Endodermal cell (in vitro differentiated cells): Measurements from ENCODE around the gene POLR2L. TPM values are rescaled to one million over a fixed set of nuclear protein-coding genes. Genes with fewer than 3 reads are reported as not detected.

Experiments
- DNase-seq: peaks from one replicate; pipeline ENCODE4 v3.0.0-alpha.2; 2017
- H3K27ac ChIP-seq: 2 replicates; pipeline ENCODE4 v1.5.1; 2013; ENCODE audit warnings: mild to moderate bottlenecking, low read depth, low read length, moderate library complexity
- H3K27me3 ChIP-seq: 2 replicates; pipeline ENCODE4 v1.6.1; 2013; ENCODE audit warnings: mild to moderate bottlenecking, low read length, moderate library complexity; ENCODE audit not compliant: insufficient read depth, control insufficient read depth, poor library complexity, severe bottlenecking
- H3K36me3 ChIP-seq: 2 replicates; pipeline ENCODE4 v1.7.0; 2013; ENCODE audit warnings: mild to moderate bottlenecking, low read length, moderate library complexity; ENCODE audit not compliant: control insufficient read depth, insufficient read depth
- H3K4me1 ChIP-seq: one replicate; pipeline ENCODE4 v1.7.0; 2013; ENCODE audit warnings: low read length; ENCODE audit not compliant: control insufficient read depth, insufficient read depth
- H3K4me3 ChIP-seq: 2 replicates; pipeline ENCODE4 v1.5.1; 2013; ENCODE audit warnings: mild to moderate bottlenecking, low read length, moderate library complexity
- H3K9ac ChIP-seq: 2 replicates; pipeline ENCODE4 v1.6.1; 2013; ENCODE audit warnings: mild to moderate bottlenecking, low read length, moderate library complexity; ENCODE audit not compliant: poor library complexity, severe bottlenecking; ENCODE audit errors: extremely low read depth
- H3K9me3 ChIP-seq: 2 replicates; pipeline ENCODE4 v1.6.1; 2013; ENCODE audit warnings: mild to moderate bottlenecking, low read length, moderate library complexity; ENCODE audit not compliant: control insufficient read depth
- H3K27ac Mint-ChIP-seq: 2 replicates; pipeline ENCODE4 v1.8.0; 2020; ENCODE audit warnings: mixed read lengths
- H3K27me3 Mint-ChIP-seq: 2 replicates; pipeline ENCODE4 v1.8.0; 2021; ENCODE audit warnings: mild to moderate bottlenecking, mixed read lengths; ENCODE audit not compliant: insufficient read depth
- H3K36me3 Mint-ChIP-seq: 2 replicates; pipeline ENCODE4 v1.8.0; 2020; ENCODE audit warnings: low read depth, mixed read lengths
- H3K4me1 Mint-ChIP-seq: 2 replicates; pipeline ENCODE4 v1.8.0; 2020; ENCODE audit warnings: mixed read lengths
- H3K4me3 Mint-ChIP-seq: 2 replicates; pipeline ENCODE4 v1.8.0; 2020; ENCODE audit warnings: mild to moderate bottlenecking, moderate library complexity, mixed read lengths
- H3K9me3 Mint-ChIP-seq: 2 replicates; pipeline ENCODE4 v1.8.0; 2020; ENCODE audit warnings: mild to moderate bottlenecking, mixed read lengths
- CTCF ChIP-seq: fragments of 200-600 bp; sonication (generic); conservative IDR thresholded peaks from 2 replicates; pipeline ENCODE4 v1.5.0; 2021; ENCODE audit warnings: antibody characterized with exemption, mild to moderate bottlenecking
- WGBS, 2 experiments: methylation state at CpG; one replicate each; pipeline versions ENCODE4 v1.1.5 to v1.1.7; 2013; ENCODE audit warnings: missing lambda C conversion rate in 2 of 2, mixed read lengths in 1 of 2; ENCODE audit not compliant: insufficient coverage in 1 of 2, insufficient read length in 1 of 2; 5-methylcytosine and 5-hydroxymethylcytosine counted together
- total RNA-seq, 2 donors: library from RNA; stranded (reverse); fragmentation: NEBNext Ultra II Directional in 1 of 2; extraction: Animal tissue kit (Norgen Biotek cat#: 25700) in 1 of 2; gene quantifications; 2 replicates in 1 of 2; 3 replicates in 1 of 2; pipeline ENCODE4 v1.2.1, GENCODE V29; 2021

The POLR2L gene
- total RNA-seq, 2 donors from 2014 or later, result 139 to 148 TPM

GRCh38 chr11:792873-793272, 49.5 kb downstream of the POLR2L start:
- Histone ChIP-seq H3K9me3 (no peaks in the 10 kb centered on the region), H3K4me1 (peaks cover 4% of the 10 kb centered on the region), H3K4me3 (no peak overlapping the region), H3K36me3 (peaks cover 8% of the 10 kb centered on the region), H3K27ac (no peak overlapping the region), H3K9ac (no peak overlapping the region), H3K27me3 (no peaks in the 10 kb centered on the region)
- Mint-ChIP-seq H3K4me3 (no peak overlapping the region), H3K27me3 (peaks cover 3% of the 10 kb centered on the region), H3K27ac (no peak overlapping the region), H3K4me1 (peaks cover 4% of the 10 kb centered on the region), H3K36me3 (peaks cover 9% of the 10 kb centered on the region), H3K9me3 (no peaks in the 10 kb centered on the region)
- TF ChIP-seq CTCF, result no peak
- WGBS, 2 experiments, result 89% methylated on average over 13 of the region's 13 CpGs; no CpG with 5 or more reads in 1 of the 2 experiments
- no peak for DNase-seq

GRCh38 chr11:792535-792821, 49.9 kb downstream of the POLR2L start:
- H3K27me3 ChIP-seq, result no peaks in the 10 kb centered on the region
- H3K9me3 ChIP-seq, result no peaks in the 10 kb centered on the region
- Mint-ChIP-seq H3K9me3 (no peaks in the 10 kb centered on the region), H3K27me3 (peaks cover 3% of the 10 kb centered on the region), H3K4me3 (no peak overlapping the region), H3K36me3 (peaks cover 9% of the 10 kb centered on the region), H3K27ac (no peak overlapping the region), H3K4me1 (peaks cover 4% of the 10 kb centered on the region)
- H3K4me1 ChIP-seq, result peaks cover 4% of the 10 kb centered on the region
- no peak overlapping the region for H3K4me3 ChIP-seq
- no peak for DNase-seq
- peaks cover 8% of the 10 kb centered on the region for H3K36me3 ChIP-seq
- H3K9ac ChIP-seq, result no peak overlapping the region
- WGBS, 2 experiments, result 90 to 97% methylated on average over 5 to 15 of the region's 15 CpGs
- H3K27ac ChIP-seq, result no peak overlapping the region
- TF ChIP-seq CTCF, result no peak

GRCh38 chr11:791658-792534, 50.4 kb downstream of the POLR2L start:
- Histone ChIP-seq H3K27me3 (no peaks in the 10 kb centered on the region), H3K27ac (no peak overlapping the region), H3K9me3 (no peaks in the 10 kb centered on the region), H3K4me1 (peaks cover 4% of the 10 kb centered on the region), H3K9ac (no peak overlapping the region), H3K4me3 (no peak overlapping the region), H3K36me3 (peaks cover 8% of the 10 kb centered on the region)
- Mint-ChIP-seq H3K4me1 (peaks cover 4% of the 10 kb centered on the region), H3K27ac (no peak overlapping the region), H3K4me3 (no peak overlapping the region), H3K36me3 (peaks cover 9% of the 10 kb centered on the region), H3K9me3 (no peaks in the 10 kb centered on the region), H3K27me3 (peaks cover 3% of the 10 kb centered on the region)
- no peak for DNase-seq
- TF ChIP-seq CTCF, result no peak
- WGBS, 2 experiments, result 96 to 98% methylated on average over 32 to 47 of the region's 49 CpGs
